HEK293T (cell line): ENCODE data around the gene BID.

Source experiments
- BHLHE40 ChIP-seq: fragments of 450-650 bp; IDR thresholded peaks from 2 replicates; pipeline ENCODE4 v1.6.1; 2016; ENCODE audit warnings: mild to moderate bottlenecking, moderate library complexity, borderline replicate concordance
- ELF4 ChIP-seq: fragments of 450-650 bp; IDR thresholded peaks from 2 replicates; pipeline ENCODE4 v1.6.1; 2017; ENCODE audit warnings: antibody characterized with exemption
- FOXA1 ChIP-seq: fragments of 450-650 bp; IDR thresholded peaks from 2 replicates; pipeline ENCODE4 v1.6.1; 2016; ENCODE audit warnings: mild to moderate bottlenecking
- FOXK2 ChIP-seq: fragments of 450-650 bp; IDR thresholded peaks from 2 replicates; pipeline ENCODE4 v1.6.1; 2016; ENCODE audit warnings: mild to moderate bottlenecking
- FOXM1 ChIP-seq: fragments of 450-650 bp; IDR thresholded peaks from 2 replicates; pipeline ENCODE4 v1.6.1; 2017; ENCODE audit warnings: mild to moderate bottlenecking, borderline replicate concordance
- LEF1 ChIP-seq: fragments of 450-650 bp; IDR thresholded peaks from 2 replicates; pipeline ENCODE4 v1.6.1; 2017; ENCODE audit warnings: mild to moderate bottlenecking, borderline replicate concordance
- NFRKB ChIP-seq: fragments of 450-650 bp; IDR thresholded peaks from 2 replicates; pipeline ENCODE4 v1.6.1; 2016; ENCODE audit warnings: mild to moderate bottlenecking, moderate library complexity
- SP1 ChIP-seq: fragments of 450-650 bp; IDR thresholded peaks from 2 replicates; pipeline ENCODE4 v1.6.1; 2017
- SUZ12 ChIP-seq: fragments of 450-650 bp; IDR thresholded peaks from 2 replicates; pipeline ENCODE4 v1.6.1; 2016; ENCODE audit warnings: mild to moderate bottlenecking
- TARDBP ChIP-seq: fragments of 450-650 bp; IDR thresholded peaks from 2 replicates; pipeline ENCODE4 v1.6.1; 2016

- TF ChIP-seq LEF1 (no peak), SUZ12 (no peak), SP1 (no peak), ELF4 (no peak), BHLHE40 (no peak), FOXK2 (no peak), NFRKB (no peak), TARDBP (no peak), FOXM1 (no peak), FOXA1 (no peak)
Measured at GRCh38 chr22:17808693-17809403, 34.6 kb upstream of the BID start.
